ENCODE data around the gene CRYBA2. TPM values are rescaled to one million over a fixed set of nuclear protein-coding genes. Genes with fewer than 3 reads are reported as not detected.

CRYBA2 gene
- total and polyA plus RNA-seq, 7 donors: 1.4 to 10.8 (median 5.5) TPM; not detected in 4

DNA sequence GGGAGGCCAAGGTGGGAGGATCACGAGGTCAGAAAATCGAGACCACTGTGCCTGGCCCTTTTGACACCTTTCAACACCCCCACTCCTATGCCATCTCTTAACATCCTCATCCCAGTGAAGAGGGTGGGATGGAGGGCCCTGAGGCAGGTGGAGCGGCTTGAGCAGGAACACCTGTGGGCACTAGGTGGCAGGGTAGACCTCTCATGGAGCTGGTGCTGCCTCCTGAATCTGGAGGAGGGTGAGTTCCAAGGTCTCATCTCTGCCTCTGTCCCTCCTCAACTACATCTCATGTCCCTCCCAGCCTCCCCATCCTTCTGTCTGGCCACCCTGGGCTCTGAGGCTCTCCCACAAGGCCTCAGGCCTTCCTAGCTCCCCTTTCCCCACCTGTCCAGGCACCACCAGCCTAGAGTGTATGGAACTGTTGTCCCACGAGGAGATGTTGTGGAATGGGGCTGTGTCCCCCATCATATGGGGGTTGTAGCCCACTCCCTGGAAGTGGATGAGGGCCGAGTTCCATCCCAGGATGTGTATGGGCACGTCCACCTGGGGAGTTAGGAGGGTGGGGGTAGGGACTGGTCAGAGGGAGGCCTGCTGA lies 17.0 kb upstream of the CRYBA2 start:
- no peak for DNase-seq
- intact Hi-C loops (cut with DNase I): no loop called here
- Histone ChIP-seq H3K9me3 (no peaks in the 10 kb centered on the region), H3K4me1 (no peaks in the 10 kb centered on the region), H3K27me3 (peaks cover 0 to 42% (median 13%) of the 10 kb centered on the region in 3 donors), H3K4me3 (no peak overlapping the region), H3K36me3 (no peaks in the 10 kb centered on the region), H3K27ac (no peak overlapping the region)
- WGBS, 2 donors: 29 to 40% methylated on average over 6 of the region's 6 CpGs
- TF ChIP-seq POLR2A (IDR thresholded peaks at IDR 0.05): no peak
- TF ChIP-seq POLR2AphosphoS5 (IDR thresholded peaks at IDR 0.05): no peak
- TF ChIP-seq, protein P1, sequence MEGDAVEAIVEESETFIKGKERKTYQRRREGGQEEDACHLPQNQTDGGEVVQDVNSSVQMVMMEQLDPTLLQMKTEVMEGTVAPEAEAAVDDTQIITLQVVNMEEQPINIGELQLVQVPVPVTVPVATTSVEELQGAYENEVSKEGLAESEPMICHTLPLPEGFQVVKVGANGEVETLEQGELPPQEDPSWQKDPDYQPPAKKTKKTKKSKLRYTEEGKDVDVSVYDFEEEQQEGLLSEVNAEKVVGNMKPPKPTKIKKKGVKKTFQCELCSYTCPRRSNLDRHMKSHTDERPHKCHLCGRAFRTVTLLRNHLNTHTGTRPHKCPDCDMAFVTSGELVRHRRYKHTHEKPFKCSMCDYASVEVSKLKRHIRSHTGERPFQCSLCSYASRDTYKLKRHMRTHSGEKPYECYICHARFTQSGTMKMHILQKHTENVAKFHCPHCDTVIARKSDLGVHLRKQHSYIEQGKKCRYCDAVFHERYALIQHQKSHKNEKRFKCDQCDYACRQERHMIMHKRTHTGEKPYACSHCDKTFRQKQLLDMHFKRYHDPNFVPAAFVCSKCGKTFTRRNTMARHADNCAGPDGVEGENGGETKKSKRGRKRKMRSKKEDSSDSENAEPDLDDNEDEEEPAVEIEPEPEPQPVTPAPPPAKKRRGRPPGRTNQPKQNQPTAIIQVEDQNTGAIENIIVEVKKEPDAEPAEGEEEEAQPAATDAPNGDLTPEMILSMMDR (IDR thresholded peaks at IDR 0.05): no peak
- TF ChIP-seq EP300 (IDR thresholded peaks at IDR 0.05): no peak

DNA sequence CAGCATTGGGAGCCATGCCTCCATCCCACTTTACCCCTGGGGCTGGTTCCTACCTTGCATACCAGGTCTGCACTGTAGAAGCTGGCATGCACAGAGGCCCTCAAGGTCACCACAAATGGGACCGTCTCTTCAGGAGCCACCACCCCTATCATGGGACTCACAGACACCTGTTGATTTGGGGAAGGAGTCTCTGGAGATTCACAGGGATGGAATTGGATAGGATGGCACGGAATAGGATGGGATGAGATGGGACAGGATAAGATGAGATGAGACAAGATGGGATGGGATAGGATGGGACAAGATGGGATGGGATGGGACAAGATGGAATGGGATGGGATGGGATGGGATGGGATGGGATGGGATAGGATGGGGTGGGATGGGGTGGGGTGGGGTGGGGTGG lies 16.1 kb upstream of the CRYBA2 start:
- H3K27ac ChIP-seq: no peak overlapping the region
- intact Hi-C loops (cut with DNase I): no loop called here
- WGBS, 2 donors: 78 to 90% methylated on average over 2 of the region's 2 CpGs
- peaks cover 0 to 52% (median 17%) of the 10 kb centered on the region in 3 donors for H3K27me3 ChIP-seq
- H3K9me3 ChIP-seq: no peaks in the 10 kb centered on the region
- DNase-seq: no peak
- no peaks in the 10 kb centered on the region for H3K36me3 ChIP-seq
- no peak overlapping the region for H3K4me3 ChIP-seq
- TF ChIP-seq, protein P1 (IDR thresholded peaks at IDR 0.05): no peak
- TF ChIP-seq EP300 (IDR thresholded peaks at IDR 0.05): no peak
- H3K4me1 ChIP-seq: no peaks in the 10 kb centered on the region

DNA sequence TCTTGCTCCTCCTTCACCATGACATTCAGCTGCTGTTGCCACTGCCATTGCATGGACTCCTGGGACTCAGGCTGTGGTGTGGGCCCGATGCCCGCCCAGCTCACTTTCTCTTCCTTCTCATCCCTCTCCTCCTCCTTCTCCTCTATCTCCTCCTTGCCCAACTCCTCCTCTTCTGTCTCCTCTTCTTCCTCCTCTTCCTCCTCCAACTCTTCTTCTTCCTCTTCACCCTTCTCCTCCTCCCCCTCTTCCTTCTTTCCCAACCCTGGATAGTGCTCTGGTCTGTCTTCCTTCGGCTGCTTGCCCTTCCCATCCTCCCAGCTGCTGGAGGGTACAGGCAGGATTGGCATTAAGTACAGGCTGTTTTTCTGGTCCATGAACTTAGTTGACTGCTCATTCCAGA lies 10.8 kb upstream of the CRYBA2 start:
- no peaks in the 10 kb centered on the region for H3K36me3 ChIP-seq
- TF ChIP-seq, protein P1 (IDR thresholded peaks at IDR 0.05): no peak
- TF ChIP-seq POLR2AphosphoS5 (IDR thresholded peaks at IDR 0.05) (no peak), EP300 (IDR thresholded peaks at IDR 0.05) (no peak), POLR2A (IDR thresholded peaks at IDR 0.05) (no peak)
- peaks cover 28 to 97% (median 59%) of the 10 kb centered on the region in 3 donors for H3K27me3 ChIP-seq
- H3K4me3 ChIP-seq: no peak overlapping the region
- H3K9me3 ChIP-seq: no peaks in the 10 kb centered on the region
- WGBS, 2 donors: 89% methylated on average over 3 of the region's 3 CpGs
- no peak overlapping the region for H3K27ac ChIP-seq
- peaks cover 0 to 23% (median 21%) of the 10 kb centered on the region in 4 donors for H3K4me1 ChIP-seq
- intact Hi-C loops (cut with DNase I): no loop called here
- DNase-seq: no peak

DNA sequence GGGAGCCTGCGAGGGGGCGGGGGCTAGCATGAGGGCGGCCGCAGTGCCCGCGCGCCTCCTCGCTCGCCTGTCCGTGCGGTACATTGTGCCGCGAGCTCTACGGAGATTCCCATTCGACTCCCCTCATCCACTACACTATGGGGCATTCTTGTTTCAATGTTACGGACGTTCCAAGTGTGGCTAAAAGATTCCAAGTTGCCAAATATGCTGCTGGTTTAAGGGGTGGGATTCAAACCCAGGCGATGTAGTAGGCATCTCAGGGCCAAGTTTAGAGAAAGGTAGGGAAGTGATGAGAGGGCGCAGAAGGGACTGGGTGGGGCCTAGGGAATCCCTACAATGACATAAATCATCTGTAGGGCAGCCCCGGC lies 10.0 kb upstream of the CRYBA2 start:
- Histone ChIP-seq H3K27me3 (peaks cover 28 to 97% (median 59%) of the 10 kb centered on the region in 3 donors), H3K9me3 (no peaks in the 10 kb centered on the region), H3K4me1 (peaks cover 0 to 23% (median 21%) of the 10 kb centered on the region in 4 donors), H3K27ac (no peak overlapping the region), H3K4me3 (peak overlapping the region in 1 of 4 donors; percentile 8), H3K36me3 (no peaks in the 10 kb centered on the region)
- TF ChIP-seq, protein P1 (IDR thresholded peaks at IDR 0.05): peak in 1 of 4 experiments; percentile 14
- TF ChIP-seq EP300 (IDR thresholded peaks at IDR 0.05): no peak
- no peak for DNase-seq
- intact Hi-C loops (cut with DNase I): no loop called here
- 8 to 9% methylated on average over 20 of the region's 20 CpGs for WGBS, 2 donors
